ENCODE results near the gene GALNT9. TPM values are rescaled to one million over a fixed set of nuclear protein-coding genes. Genes with fewer than 3 reads are reported as not detected.

Gene GALNT9
- total and polyA plus RNA-seq, 8 donors = 0.17 to 5.0 (median 2.8) TPM; not detected in 1

- peak in 1 of 4 donors; percentile 58 for DNase-seq
- Histone ChIP-seq H3K4me1 (no peaks in the 10 kb centered on the region), H3K9me3 (no peaks in the 10 kb centered on the region), H3K36me3 (no peaks in the 10 kb centered on the region), H3K4me3 (no peak overlapping the region), H3K27ac (no peak overlapping the region), H3K27me3 (peaks cover 10 to 93% of the 10 kb centered on the region in 2 donors)
- intact Hi-C loops (cut with DNase I) = no loop called here
- ATAC-seq = no peak
- no peak for TF ChIP-seq CTCF (IDR thresholded peaks at IDR 0.05)
These were observed 4.4 kb upstream of the GALNT9 start for GRCh38 chr12:132333766-132334165.

GRCh38 chr12:132333273-132333672 is 3.9 kb upstream of the GALNT9 start:
- H3K4me3 ChIP-seq = no peak overlapping the region
- no peaks in the 10 kb centered on the region for H3K36me3 ChIP-seq
- H3K27ac ChIP-seq = no peak overlapping the region
- peaks cover 15 to 93% of the 10 kb centered on the region in 2 donors for H3K27me3 ChIP-seq
- ATAC-seq (no peak), DNase-seq (peak in 1 of 4 donors; percentile 50)
- intact Hi-C loops (cut with DNase I) = no loop called here
- peaks cover 0 to under 1% of the 10 kb centered on the region in 2 donors for H3K4me1 ChIP-seq
- no peak for TF ChIP-seq CTCF (IDR thresholded peaks at IDR 0.05)
- no peaks in the 10 kb centered on the region for H3K9me3 ChIP-seq

- H3K27me3 ChIP-seq = peaks cover 19 to 95% of the 10 kb centered on the region in 2 donors
- intact Hi-C loops (cut with DNase I) = no loop called here
- H3K4me3 ChIP-seq = no peak overlapping the region
- peaks cover 5% of the 10 kb centered on the region in 2 donors for H3K4me1 ChIP-seq
- DNase-seq (peak in 1 of 4 donors; percentile 17), ATAC-seq (no peak)
- no peak for TF ChIP-seq CTCF (IDR thresholded peaks at IDR 0.05)
- H3K9me3 ChIP-seq = no peaks in the 10 kb centered on the region
- H3K36me3 ChIP-seq = no peaks in the 10 kb centered on the region
- H3K27ac ChIP-seq = no peak overlapping the region
These were observed 1.1 kb upstream of the GALNT9 start for GRCh38 chr12:132330549-132330881.

GRCh38 chr12:132329720-132330548 is 545 bp upstream of the GALNT9 start:
- Histone ChIP-seq H3K27ac (no peak overlapping the region), H3K9me3 (no peaks in the 10 kb centered on the region), H3K4me3 (no peak overlapping the region), H3K36me3 (no peaks in the 10 kb centered on the region), H3K27me3 (peaks cover 19 to 96% of the 10 kb centered on the region in 2 donors), H3K4me1 (peaks cover 5% of the 10 kb centered on the region in 2 donors)
- intact Hi-C loops (cut with DNase I) = no loop called here
- TF ChIP-seq CTCF (IDR thresholded peaks at IDR 0.05) = no peak
- no peak for ATAC-seq
- DNase-seq = peak in 1 of 4 donors; percentile 71

GRCh38 chr12:132328282-132329029 is 933 bp downstream of the GALNT9 start:
- TF ChIP-seq CTCF (IDR thresholded peaks at IDR 0.05) = no peak
- H3K27ac ChIP-seq = no peak overlapping the region
- H3K4me1 ChIP-seq = peaks cover 5% of the 10 kb centered on the region in 2 donors
- no peak overlapping the region for H3K4me3 ChIP-seq
- intact Hi-C loops (cut with DNase I) = no loop called here
- no peaks in the 10 kb centered on the region for H3K36me3 ChIP-seq
- H3K9me3 ChIP-seq = no peaks in the 10 kb centered on the region
- peak in 1 of 4 donors; percentile 77 for DNase-seq
- ATAC-seq = no peak
- peaks cover 22 to 96% of the 10 kb centered on the region in 2 donors for H3K27me3 ChIP-seq

Measured in left lung (tissue), 10 donors.